HG03442 (cell line): Measurements from ENCODE around the gene GPR84.
"Not testable (repeated sequence)": the region's sequence is repeated elsewhere in the genome, so short reads cannot be mapped to it uniquely, and the experiment has no call there.

ENCODE experiments used
- ATAC-seq: cut with Tn5 transposase; IDR thresholded peaks from one replicate; pipeline ENCODE4 v1.9.1; 2021; ENCODE audit warnings: mild to moderate bottlenecking, moderate library complexity; ENCODE audit not compliant: unreplicated experiment

Gene GPR84

DNA sequence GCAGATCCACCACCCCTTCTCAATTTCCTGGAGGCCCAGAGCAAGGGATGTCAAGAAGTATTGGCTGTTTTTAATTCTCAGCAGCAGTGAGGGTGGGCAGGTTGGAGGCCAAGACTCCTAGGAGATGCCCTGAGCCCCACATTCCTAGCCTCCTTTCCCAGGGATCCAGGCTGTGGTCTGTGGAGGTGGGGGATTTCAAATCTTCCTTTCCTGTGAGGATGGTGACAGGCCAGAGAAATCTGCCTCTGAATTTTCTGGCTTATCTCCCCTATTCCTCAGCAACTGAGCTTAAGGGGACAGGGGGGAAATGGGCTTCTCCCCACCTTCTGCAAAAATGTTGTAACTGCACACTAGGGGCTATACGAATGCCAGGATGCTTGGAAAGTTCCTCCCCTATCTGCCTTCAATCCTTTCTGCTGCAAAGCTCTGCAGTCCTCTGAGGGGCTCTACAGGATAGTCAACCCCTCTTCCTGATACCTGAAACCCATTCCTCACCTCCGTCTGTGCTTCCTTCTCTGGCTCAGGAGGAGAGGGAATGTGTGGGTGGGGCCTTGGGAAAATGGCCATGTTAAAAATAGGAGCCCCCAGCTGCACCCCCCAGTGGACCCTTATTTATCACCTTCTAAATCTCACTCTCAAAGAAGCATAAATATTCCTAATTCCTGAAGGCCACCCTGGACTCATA lies 6.6 kb downstream of the GPR84 start:
- no peak for ATAC-seq

DNA sequence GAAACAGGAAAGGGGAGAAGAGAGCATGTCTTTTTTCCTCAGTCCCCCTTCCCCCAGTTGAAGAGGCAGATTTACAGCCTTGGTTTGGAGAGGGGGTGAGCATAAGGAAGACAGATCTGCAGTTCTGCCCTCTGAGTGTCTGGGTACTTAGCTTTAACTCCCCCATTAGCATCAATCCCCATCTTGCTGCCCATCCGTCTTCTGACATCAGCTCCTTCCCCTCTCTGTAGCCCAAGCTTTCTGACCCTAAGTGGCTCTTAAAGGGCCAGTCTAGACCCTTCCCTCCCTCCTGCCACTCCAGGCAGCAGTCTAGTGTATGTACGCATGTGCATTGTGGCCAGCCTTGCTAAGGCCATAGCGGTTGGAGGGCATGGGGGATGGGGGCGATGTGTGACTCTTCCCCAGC lies 7.3 kb downstream of the GPR84 start:
- no peak for ATAC-seq

DNA sequence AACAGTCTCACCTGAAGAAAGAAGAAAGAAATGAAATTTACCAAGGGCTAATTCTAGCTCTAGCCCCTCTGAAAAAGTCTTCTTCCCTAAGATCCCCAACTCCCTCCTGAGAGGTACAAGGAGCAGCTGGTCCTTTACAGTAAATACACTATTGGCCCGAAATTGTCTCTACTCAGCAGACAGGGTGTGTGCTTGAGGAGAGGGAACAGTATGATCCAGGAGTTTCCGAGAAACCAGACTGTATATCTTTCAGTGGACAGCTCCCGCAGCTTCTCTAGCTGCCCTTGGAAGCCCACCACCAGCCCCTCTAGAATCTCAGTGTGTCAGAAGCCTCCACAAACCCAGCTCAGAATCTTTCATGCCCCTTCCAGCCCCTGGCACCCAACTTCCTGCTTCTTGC lies 8.1 kb downstream of the GPR84 start:
- ATAC-seq = no peak

DNA sequence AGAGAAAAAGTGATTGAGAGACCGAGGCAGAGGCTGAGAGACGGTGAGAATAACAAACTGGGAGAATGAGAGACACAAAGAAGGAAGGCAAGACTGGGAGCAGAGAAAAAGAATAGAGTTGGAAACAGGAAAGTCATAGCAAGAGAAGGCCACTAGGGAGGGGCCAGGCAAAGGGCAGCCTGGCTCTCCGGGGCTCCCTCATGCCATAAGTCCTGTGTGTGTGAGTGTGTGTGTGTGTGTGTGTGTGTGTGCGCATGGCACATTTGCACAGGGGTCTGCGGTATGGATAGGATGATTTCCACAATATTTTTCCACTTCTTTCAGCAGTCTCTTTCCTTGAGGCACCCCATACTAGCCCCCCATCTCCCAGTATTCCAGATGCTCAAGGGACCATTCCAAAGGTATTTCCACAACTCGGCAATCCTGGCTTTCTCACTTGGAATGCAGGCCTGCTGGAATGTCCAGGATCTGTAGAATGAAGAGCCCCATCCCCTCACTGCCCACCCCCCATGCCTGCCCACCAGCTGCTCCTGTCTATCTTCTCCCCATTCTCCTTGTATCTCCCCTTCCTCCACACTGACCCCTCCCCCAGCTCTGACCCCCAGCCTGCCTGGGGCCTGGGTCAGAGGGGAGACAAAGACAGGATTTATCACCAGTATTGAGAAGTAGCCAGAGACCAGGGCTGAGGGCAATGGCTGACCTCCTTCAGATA lies 9.0 kb downstream of the GPR84 start:
- ATAC-seq = no peak

DNA sequence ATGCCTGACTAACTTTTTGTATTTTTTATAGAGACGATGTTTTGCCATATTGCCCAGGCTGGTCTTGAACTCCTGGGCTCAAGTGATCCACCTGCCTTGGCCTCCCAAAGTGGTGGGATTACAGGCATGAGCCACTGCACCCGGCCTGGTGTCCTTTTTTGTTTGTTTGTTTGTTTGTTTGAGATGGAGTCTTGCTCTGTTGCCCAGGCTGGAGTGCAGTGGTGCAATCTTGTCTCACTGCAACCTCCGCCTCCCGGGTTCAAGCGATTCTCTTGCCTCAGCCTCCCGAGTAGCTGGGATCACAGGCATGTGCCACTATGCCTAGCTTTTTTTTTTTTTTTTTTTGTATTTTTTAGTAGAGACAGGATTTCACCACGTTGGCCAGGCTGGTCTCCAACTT lies 10.0 kb downstream of the GPR84 start:
- not testable (repeated sequence) for ATAC-seq

DNA sequence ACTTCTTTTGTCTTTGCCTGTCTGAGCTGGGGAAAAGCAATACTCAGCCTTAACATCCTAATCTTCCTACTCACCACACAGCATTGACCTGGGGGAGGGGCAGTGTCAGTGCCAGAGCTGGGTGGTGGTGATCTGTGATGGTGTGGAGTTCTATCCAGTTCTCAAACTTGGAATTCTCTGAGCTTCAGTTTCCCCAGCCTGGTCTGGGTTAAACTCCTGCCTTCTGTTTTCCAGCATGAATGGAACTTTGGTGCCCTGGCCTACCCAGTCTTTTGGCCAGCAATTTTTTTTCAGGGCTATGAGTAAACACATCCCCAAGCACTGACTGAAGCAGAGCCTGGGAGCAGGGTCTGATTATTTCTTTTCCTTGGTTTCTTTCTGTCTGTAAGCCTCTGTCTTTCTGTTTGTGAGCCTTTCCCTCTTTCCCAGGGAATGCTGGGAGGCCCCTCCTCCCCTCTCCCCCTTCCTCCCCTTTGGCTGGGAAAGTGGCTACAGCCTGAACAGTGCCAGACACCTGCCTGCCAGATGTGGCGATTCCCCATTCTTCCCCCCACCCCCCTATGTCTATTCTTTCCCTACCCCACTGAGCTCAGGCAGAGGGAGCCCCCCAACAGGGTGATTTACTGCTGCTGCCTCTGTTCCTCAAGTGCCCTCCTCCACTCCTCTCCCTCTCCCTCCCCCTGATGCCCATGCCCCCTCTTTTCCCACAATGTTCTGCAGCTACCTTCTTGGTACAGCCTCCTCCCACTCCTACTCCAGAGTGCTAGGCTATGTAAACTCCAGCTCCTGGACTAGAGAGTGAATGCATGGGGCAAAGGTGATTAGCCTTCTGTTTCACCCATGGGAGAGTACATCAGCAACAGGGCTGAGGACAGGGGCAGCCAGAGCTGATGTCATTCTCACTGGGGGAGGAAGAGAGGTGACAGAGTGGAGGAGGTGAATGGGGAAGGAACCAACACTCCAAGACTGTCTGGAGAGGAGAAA lies 11.1 kb downstream of the GPR84 start:
- no peak for ATAC-seq

DNA sequence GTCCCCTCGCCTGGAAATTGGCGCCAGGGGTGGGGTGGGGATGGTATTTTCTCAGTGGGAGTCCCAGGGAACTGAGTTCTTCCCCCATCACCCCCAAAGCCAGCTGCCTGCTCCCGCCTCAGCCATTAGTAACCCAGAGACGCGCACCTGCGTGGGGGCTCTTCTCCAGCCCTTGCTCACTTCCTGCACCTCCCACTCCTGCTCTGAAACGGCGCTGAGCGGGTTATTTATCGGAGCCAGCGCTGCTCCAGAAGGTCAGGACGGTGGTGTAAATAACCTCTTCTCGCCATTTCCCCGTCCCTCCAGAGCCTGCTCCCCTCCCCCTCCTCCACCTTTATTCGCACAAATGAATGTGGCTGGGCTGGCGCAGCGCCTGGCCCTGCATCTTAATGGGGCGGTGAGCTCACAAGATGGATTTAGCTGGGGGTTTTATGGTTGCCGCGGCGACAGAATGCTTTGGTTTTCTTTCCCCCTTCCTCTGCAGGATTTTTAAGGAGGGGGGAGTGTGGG lies 12.2 kb downstream of the GPR84 start:
- ATAC-seq = no peak

DNA sequence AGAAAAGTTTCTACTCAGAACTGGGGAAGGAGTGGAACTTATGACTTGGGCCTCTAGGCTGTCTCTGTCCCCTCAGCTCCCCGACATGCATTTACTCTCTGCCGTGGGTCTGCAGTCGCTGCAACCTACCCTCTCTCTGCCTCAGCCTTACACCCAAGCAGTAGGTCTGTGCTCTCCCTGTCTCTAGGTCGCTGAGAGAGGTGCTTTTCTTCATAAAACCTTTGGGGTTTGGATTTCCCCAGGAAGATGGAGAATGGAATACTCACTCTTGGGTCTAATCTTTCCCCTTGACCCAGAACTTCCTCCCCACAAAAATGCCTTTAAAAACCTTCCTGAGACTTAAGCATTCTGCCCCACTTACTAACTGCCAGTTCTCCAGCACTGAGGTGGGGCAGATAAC lies 12.9 kb downstream of the GPR84 start:
- no peak for ATAC-seq

DNA sequence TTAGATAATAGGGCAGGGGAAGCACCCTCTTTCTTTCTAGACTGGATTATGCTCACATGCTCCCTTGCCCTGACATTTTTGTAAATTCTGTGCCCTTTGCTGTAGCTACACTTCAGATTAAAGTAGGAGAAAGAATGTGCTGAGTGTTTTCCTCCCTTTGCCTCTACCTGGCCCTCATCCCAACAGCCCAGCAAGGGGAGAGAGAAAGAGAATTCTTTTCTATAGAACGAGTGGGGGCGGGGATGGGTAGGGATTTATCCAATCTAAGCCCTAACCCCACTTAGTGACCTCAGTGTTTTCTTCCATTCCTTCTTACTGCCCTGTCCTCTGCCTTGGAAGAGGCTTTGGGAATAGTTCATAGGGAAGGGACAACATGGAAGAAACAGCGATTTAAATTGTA lies 13.5 kb downstream of the GPR84 start:
- ATAC-seq = no peak

DNA sequence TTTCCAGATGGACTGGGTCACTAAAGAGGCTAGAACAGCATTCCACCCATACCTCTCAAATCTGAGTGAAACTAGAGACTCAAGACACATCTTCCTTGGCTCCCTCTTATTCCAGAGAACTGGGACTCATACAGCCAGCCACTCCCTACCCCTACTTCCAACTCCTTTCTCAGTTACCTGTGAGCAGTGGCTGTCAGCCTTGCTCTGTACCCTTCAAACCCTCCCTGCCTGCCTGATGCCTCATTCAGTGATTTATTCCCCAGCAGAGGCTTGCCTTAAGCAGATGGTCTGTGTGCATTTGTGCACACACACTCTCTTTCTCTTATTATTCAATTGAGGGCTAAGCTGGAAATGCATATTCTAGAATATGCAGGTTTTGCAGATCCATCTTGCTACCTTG lies 14.6 kb downstream of the GPR84 start:
- ATAC-seq = no peak

DNA sequence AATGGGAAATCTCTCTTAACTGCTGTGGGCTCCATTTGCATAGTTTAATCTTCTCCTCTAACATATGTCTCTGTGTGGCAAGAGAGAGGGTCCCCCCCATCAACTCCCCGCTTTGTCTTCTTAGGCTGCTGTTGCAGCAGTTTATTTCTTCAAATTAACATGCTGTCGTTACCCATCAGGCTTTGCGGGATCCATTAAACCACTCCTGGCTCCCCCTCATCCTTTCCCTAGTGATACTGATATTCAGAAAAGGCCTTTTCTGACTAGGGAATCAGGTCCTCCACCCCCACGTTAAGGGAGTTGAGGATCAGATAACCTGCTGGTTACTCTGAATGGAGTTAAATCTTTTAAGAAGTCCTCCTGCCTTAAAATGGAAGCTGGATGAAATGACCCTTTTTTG lies 15.2 kb downstream of the GPR84 start:
- no peak for ATAC-seq

DNA sequence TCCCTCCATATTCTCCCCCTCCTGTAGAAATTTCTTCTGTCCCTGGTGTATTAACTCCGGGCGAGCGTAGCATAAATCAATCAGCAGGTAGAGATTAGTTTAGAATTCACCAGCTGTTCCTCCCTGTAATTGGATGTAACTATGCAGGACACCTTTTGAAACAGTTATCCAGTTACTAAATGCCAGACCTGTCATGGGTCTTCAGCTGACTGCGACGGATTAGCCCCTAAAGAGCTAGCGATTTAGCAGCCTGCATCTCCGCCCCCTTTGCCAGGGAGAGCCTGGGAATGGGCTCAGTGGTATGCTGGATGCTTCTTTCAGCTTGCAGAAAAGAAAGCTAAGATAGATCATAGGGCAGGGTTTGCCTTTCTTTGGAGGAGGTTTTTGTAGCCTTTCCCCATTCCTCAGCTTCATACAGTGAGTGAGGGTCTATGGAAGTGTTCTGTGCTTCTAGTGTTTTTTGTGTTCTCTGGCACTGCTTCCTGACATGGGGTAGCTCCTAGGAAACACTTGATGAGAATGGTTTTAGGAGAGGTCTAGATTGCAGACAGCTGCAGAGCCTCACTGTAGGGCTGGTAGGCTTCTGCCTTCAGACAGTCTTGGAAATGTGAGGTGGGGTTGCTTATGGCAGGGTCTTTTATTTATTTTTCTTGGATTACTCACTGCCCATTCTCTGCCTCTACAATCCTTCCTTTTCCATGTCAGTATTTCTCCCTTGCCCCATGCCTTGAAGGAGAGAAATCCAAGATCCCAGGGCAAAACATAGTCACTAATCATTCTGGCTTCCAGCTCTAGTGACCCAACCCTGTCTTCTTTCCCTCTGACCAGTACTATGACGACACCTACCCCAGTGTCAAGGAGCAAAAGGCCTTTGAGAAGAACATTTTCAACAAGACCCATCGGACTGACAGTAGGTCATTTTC lies 22.6 kb downstream of the GPR84 start:
- ATAC-seq = no peak

DNA sequence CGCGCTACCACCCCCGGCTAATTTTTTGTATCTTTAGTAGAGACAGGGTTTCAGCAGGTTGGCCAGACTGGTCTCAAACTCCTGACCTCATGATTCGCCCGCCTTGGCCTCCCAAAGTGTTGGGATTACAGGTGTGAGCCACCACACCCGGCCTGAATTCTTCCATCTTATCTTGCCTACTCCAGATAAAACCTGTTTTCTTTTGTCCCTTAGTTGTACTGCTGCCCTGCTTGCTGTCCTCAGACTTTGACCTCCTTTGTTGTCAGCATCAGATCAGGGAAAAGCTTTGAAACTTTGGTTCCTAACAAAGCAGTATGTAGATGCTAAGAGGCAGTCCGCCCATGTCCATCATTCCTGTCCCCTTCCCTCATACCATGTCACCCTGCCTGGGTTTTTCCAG lies 23.4 kb downstream of the GPR84 start:
- ATAC-seq = no peak

DNA sequence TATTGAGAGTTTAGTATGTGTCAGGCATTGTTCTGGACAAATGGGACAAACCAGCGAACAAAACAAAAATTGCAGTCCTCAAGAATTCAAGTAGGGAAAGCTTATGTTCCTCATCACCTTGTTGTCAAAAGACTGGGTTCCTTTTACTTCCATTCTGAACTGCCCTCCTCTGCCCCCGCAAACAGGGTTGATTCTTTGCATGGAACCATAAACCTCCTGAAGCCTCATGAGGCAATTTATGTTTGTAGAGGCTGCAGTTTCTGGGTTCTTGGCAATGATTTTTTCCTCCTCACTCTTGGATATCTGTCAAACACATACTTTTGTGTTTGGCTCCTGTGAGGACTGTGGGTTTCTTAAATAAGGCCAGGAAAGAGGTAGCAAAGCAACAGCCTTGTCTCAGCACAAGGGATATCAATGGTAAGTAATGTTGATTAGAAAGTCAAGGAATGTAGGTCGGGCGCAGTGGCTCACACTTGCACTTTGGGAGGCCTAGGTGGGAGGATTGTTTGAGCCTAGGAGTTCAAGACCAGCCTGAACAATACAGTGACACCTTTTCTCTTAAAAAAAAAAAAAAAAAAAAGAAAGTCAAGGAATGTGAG lies 25.5 kb downstream of the GPR84 start:
- ATAC-seq = no peak

DNA sequence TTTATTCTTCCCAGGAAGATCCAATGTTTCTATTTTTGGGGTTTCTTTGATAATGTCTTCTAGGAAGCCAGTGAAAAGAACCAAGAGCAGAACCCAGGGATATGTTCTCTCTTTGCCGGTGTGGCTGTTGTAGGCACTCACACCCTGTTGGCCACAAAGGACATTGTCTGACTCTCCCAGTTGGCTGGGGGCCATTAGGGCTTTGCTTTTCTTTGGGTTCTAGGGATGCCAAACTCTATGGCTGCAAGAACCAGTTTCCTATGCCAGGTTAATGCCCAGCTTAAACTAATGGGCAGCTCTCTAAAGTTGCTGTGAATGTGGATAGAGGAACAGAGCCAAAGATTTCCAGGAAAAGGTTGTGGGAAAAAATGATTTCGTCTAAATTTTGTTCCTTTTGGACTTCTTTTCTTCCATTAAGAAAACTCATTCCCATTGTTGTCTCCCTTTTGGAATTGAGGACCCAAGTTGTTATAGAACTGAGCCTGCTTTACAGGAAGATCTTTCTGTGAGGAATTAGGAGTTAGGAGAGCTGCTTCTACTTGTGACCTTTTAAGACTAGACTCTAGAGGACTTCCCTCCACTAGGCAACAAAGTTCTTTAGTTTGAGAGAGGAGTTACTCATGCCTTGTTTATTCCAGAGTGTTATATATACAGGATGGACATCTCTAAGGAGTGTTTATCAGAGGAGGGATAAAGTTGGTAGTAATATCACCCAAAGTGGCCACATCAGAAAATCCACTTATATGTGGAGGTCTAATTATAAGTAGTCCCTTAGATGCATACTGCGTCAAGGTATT lies 26.2 kb downstream of the GPR84 start:
- no peak for ATAC-seq

DNA sequence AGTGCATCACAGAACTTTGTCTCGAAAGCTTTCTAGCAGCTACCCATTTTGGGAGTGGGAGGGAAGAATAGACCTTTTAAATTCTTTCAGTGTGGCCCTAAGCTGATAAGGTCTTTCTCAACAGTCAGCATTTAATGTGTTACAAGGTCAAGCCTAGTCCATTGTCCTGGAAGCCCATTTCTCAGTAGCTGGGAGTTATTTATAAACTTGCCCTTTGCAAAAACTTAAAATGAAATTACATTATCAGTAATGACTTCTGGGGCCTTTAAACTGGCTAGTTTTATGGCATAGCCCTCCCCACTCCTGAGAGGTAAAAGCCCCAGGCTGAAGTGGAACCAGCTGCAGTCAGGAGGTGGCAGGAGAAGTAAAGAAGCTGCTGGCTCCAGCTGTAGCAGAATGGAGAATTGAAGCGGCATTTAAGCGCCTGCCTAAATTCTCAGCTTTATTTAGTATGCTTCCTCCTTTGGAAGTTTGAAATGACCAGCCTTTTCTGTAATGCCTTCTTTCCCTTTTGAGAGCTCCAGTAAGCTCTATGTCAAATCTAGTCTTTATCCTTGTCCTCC lies 26.9 kb downstream of the GPR84 start:
- ATAC-seq = no peak

DNA sequence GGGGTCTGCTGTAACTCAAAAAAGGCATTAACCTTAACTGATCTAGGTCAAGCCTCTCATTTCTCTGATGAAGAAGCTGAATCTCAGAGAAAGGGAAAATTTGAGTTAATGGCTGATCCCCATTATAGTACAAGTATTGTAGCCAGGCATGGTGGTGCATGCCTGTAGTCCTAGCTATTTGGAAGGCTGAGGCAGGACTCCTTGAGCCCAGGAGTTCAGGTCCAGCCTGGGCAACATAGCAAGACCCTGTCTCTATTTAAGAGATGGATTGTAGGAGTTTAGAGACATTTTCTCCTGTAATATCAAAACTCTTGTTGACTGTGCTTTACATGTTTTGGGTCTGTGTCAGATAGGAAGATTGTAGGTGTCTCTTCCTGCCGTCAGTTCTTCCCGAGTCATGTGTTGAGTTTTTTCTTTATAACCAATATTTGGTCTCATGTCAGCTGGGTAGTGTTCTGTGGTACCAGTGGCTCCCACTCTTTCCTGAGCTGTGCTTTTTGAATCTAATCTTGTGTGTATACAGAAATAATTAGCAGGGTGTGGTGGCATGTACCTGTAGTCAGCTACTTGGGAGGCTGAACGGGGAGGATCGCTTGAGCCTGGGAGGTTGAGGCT lies 30.8 kb downstream of the GPR84 start:
- ATAC-seq = no peak

DNA sequence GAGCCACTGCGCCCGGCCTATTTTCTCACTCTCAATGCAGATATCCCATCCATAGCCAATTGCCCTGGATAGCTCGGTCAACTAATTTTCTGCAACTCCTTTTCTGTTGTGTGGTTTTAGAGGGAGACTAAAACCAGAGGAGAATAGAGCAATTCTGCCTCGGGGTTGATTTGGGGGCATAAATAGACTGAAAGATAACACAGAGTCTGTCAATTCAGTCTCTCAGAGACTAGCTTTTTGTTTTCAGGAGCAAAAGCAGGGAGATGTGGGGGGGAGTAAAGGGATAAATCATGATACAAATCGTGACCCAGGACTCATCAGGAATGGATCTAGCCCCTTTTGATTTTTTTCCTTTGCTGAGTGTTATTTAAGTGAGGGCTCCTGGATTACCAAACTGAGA lies 32.8 kb downstream of the GPR84 start:
- no peak for ATAC-seq
